Stimulated activated naive CD8-positive, alpha-beta T cell treated with anti-CD3 and anti-CD28 coated beads, Interleukin-15, amount 100 ng/mL, for 72 hours (primary cell): ENCODE results near the gene PROSER1.
A peak's percentile ranks its signal among the peaks of the same experiment; 100 is the strongest.
"Not testable (repeated sequence)": the region's sequence is repeated elsewhere in the genome, so short reads cannot be mapped to it uniquely, and the experiment has no call there.

Experiments used
- ATAC-seq: fragments of 150-1000 bp; cut with Tn5 transposase; 2 replicates; pipeline ENCODE4 v1.10.0; 2021; ENCODE audit warnings: mild to moderate bottlenecking, moderate library complexity
- DNase-seq, 2 donors: peaks; one replicate each; pipeline ENCODE4 v3.0.0; 2021 to 2022
- H3K27ac Mint-ChIP-seq, 2 donors: one replicate each; pipeline ENCODE4 v1.8.0; 2022; ENCODE audit warnings: mild to moderate bottlenecking in 2 of 2, mixed read lengths in 2 of 2, moderate library complexity in 2 of 2
- H3K27me3 Mint-ChIP-seq: one replicate; pipeline ENCODE4 v1.8.0; 2022; ENCODE audit warnings: mixed read lengths
- H3K4me1 Mint-ChIP-seq: one replicate; pipeline ENCODE4 v1.8.0; 2022; ENCODE audit warnings: mild to moderate bottlenecking, mixed read lengths
- H3K4me3 Mint-ChIP-seq, 2 donors: one replicate each; pipeline ENCODE4 v1.8.0; 2022; ENCODE audit warnings: mild to moderate bottlenecking in 2 of 2, mixed read lengths in 2 of 2, moderate library complexity in 1 of 2
- H3K9me3 Mint-ChIP-seq, 2 donors: one replicate each; pipeline ENCODE4 v1.8.0; 2022; ENCODE audit warnings: mixed read lengths in 2 of 2

Gene PROSER1

GRCh38 chr13:39037880-39038568 is at the start of gene PROSER1, which contains the start of gene NHLRC3:
TSS of gene PROSER1 (minus strand) at chr13:39038089. CDS start at chr13:39037242, 847 bp downstream.
TSS of gene NHLRC3 (plus strand) at chr13:39038456. CDS start at chr13:39038640, 184 bp downstream.
- DNase-seq (peak; percentile 89 to 93), ATAC-seq (peak; percentile 95)
- Mint-ChIP-seq H3K4me3 (peak within 1 kb of the TSS; percentile 90 to 97), H3K9me3 (no peaks in the 10 kb centered on the region), H3K27ac (peak within 1 kb of the TSS; percentile 98 to 99), H3K4me1 (peaks cover 34% of the 10 kb centered on the region), H3K27me3 (no peaks in the 10 kb centered on the region)

- not testable (repeated sequence) for ATAC-seq, H3K9me3 Mint-ChIP-seq, H3K4me3 Mint-ChIP-seq, H3K27ac Mint-ChIP-seq, DNase-seq, H3K4me1 Mint-ChIP-seq
- H3K27me3 Mint-ChIP-seq, result peaks cover 34% of the 10 kb centered on the region
Observed at GRCh38 chr13:39086251-39086945, 48.5 kb upstream of the PROSER1 start.

- H3K4me3 Mint-ChIP-seq, result no peak overlapping the region
- H3K27me3 Mint-ChIP-seq, result peaks cover 60% of the 10 kb centered on the region
- peaks cover 0 to 16% of the 10 kb centered on the region in 2 donors for H3K9me3 Mint-ChIP-seq
- no peak overlapping the region for H3K27ac Mint-ChIP-seq
- DNase-seq, result no peak
- ATAC-seq, result no peak
- no peaks in the 10 kb centered on the region for H3K4me1 Mint-ChIP-seq
Observed at GRCh38 chr13:39073983-39074382, 36.1 kb upstream of the PROSER1 start.

GRCh38 chr13:39072842-39073241 is 35.0 kb upstream of the PROSER1 start:
- ATAC-seq, result no peak
- Mint-ChIP-seq H3K9me3 (peaks cover 0 to 16% of the 10 kb centered on the region in 2 donors), H3K4me3 (no peak overlapping the region), H3K27ac (no peak overlapping the region), H3K4me1 (no peaks in the 10 kb centered on the region), H3K27me3 (peaks cover 49% of the 10 kb centered on the region)
- DNase-seq, result no peak

- no peak for ATAC-seq
- DNase-seq, result no peak
- Mint-ChIP-seq H3K27me3 (no peaks in the 10 kb centered on the region), H3K4me3 (no peak overlapping the region), H3K9me3 (peaks cover 6 to 11% of the 10 kb centered on the region in 2 donors), H3K27ac (no peak overlapping the region), H3K4me1 (peaks cover 38% of the 10 kb centered on the region)
Observed at GRCh38 chr13:39062004-39062403, 24.1 kb upstream of the PROSER1 start.

- H3K27ac Mint-ChIP-seq, result no peak overlapping the region
- ATAC-seq (no peak), DNase-seq (no peak)
- peaks cover 0 to 12% of the 10 kb centered on the region in 2 donors for H3K9me3 Mint-ChIP-seq
- no peaks in the 10 kb centered on the region for H3K27me3 Mint-ChIP-seq
- H3K4me1 Mint-ChIP-seq, result peaks cover 46% of the 10 kb centered on the region
- H3K4me3 Mint-ChIP-seq, result no peak overlapping the region
Observed at GRCh38 chr13:39058040-39058439, 20.2 kb upstream of the PROSER1 start.

GRCh38 chr13:39056018-39056417 is 18.1 kb upstream of the PROSER1 start:
- no peak for DNase-seq
- Mint-ChIP-seq H3K4me1 (peaks cover 39% of the 10 kb centered on the region), H3K27me3 (no peaks in the 10 kb centered on the region), H3K27ac (no peak overlapping the region), H3K9me3 (peaks cover 0 to 12% of the 10 kb centered on the region in 2 donors), H3K4me3 (no peak overlapping the region)
- ATAC-seq, result no peak

- H3K9me3 Mint-ChIP-seq, result peaks cover 0 to 12% of the 10 kb centered on the region in 2 donors
- DNase-seq (no peak), ATAC-seq (no peak)
- no peak overlapping the region for H3K27ac Mint-ChIP-seq
- no peak overlapping the region for H3K4me3 Mint-ChIP-seq
- H3K4me1 Mint-ChIP-seq, result peaks cover 32% of the 10 kb centered on the region
- no peaks in the 10 kb centered on the region for H3K27me3 Mint-ChIP-seq
Observed at GRCh38 chr13:39054112-39054511, 16.2 kb upstream of the PROSER1 start.

GRCh38 chr13:39052944-39053343 is 15.1 kb upstream of the PROSER1 start:
- ATAC-seq (no peak), DNase-seq (no peak)
- H3K4me1 Mint-ChIP-seq, result peaks cover 20% of the 10 kb centered on the region
- no peak overlapping the region for H3K4me3 Mint-ChIP-seq
- peaks cover 0 to 12% of the 10 kb centered on the region in 2 donors for H3K9me3 Mint-ChIP-seq
- H3K27ac Mint-ChIP-seq, result peak overlapping the region in 1 of 2 donors; percentile 67
- H3K27me3 Mint-ChIP-seq, result no peaks in the 10 kb centered on the region

- no peak overlapping the region for H3K4me3 Mint-ChIP-seq
- DNase-seq (no peak), ATAC-seq (no peak)
- H3K27me3 Mint-ChIP-seq, result no peaks in the 10 kb centered on the region
- no peaks in the 10 kb centered on the region for H3K9me3 Mint-ChIP-seq
- H3K4me1 Mint-ChIP-seq, result peaks cover 6% of the 10 kb centered on the region
- no peak overlapping the region for H3K27ac Mint-ChIP-seq
Observed at GRCh38 chr13:39051157-39051556, 13.3 kb upstream of the PROSER1 start.

- Mint-ChIP-seq H3K9me3 (no peaks in the 10 kb centered on the region), H3K4me1 (peaks cover 9% of the 10 kb centered on the region), H3K27me3 (no peaks in the 10 kb centered on the region), H3K4me3 (no peak overlapping the region), H3K27ac (no peak overlapping the region)
- ATAC-seq (no peak), DNase-seq (no peak)
Observed at GRCh38 chr13:39049274-39049673, 11.4 kb upstream of the PROSER1 start.

GRCh38 chr13:39048806-39049205 is 10.9 kb upstream of the PROSER1 start:
- Mint-ChIP-seq H3K27me3 (no peaks in the 10 kb centered on the region), H3K27ac (no peak overlapping the region), H3K4me1 (peaks cover 9% of the 10 kb centered on the region), H3K9me3 (no peaks in the 10 kb centered on the region), H3K4me3 (no peak overlapping the region)
- ATAC-seq (no peak), DNase-seq (no peak)

GRCh38 chr13:39047560-39047959 is 9.7 kb upstream of the PROSER1 start:
- no peak overlapping the region for H3K4me3 Mint-ChIP-seq
- DNase-seq (no peak), ATAC-seq (no peak)
- no peak overlapping the region for H3K27ac Mint-ChIP-seq
- H3K27me3 Mint-ChIP-seq, result no peaks in the 10 kb centered on the region
- H3K9me3 Mint-ChIP-seq, result no peaks in the 10 kb centered on the region
- H3K4me1 Mint-ChIP-seq, result peaks cover 14% of the 10 kb centered on the region

GRCh38 chr13:39044536-39044935 is 6.6 kb upstream of the PROSER1 start:
- no peak for DNase-seq
- H3K9me3 Mint-ChIP-seq, result no peaks in the 10 kb centered on the region
- H3K27me3 Mint-ChIP-seq, result no peaks in the 10 kb centered on the region
- no peak overlapping the region for H3K27ac Mint-ChIP-seq
- H3K4me3 Mint-ChIP-seq, result no peak overlapping the region
- peaks cover 28% of the 10 kb centered on the region for H3K4me1 Mint-ChIP-seq
- ATAC-seq, result no peak

- peaks cover 33% of the 10 kb centered on the region for H3K4me1 Mint-ChIP-seq
Observed at GRCh38 chr13:39040206-39040605, 2.3 kb upstream of the PROSER1 start.

GRCh38 chr13:39039041-39039440 is 1.2 kb upstream of the PROSER1 start:
- Mint-ChIP-seq H3K27ac (peak overlapping the region; percentile 98 to 99), H3K9me3 (no peaks in the 10 kb centered on the region), H3K27me3 (no peaks in the 10 kb centered on the region), H3K4me3 (peak overlapping the region; percentile 90 to 97), H3K4me1 (peaks cover 36% of the 10 kb centered on the region)
- ATAC-seq (no peak), DNase-seq (no peak)

More at GRCh38 chr13:39040206-39040605, 2.3 kb upstream of the PROSER1 start:
- no peaks in the 10 kb centered on the region for H3K27me3 Mint-ChIP-seq
- no peaks in the 10 kb centered on the region for H3K9me3 Mint-ChIP-seq
- ATAC-seq, result no peak
- peak overlapping the region; percentile 90 to 97 for H3K4me3 Mint-ChIP-seq
- DNase-seq, result no peak
- peak overlapping the region in 1 of 2 donors; percentile 61 for H3K27ac Mint-ChIP-seq
